COR-L47 (cell line): ENCODE data around the gene XXYLT1.
"Not testable (repeated sequence)": the region's sequence is repeated elsewhere in the genome, so short reads cannot be mapped to it uniquely, and the experiment has no call there.

Experiments
- DNase-seq: peaks from one replicate; lab custom pipeline; 2025; lab: John Stamatoyannopoulos, UW

XXYLT1 gene

GRCh38 chr3:195096484-195097330 lies 174.3 kb downstream of the XXYLT1 start:
- no peak for DNase-seq

GRCh38 chr3:195096053-195096452 lies 174.9 kb downstream of the XXYLT1 start:
- DNase-seq = no peak

DNA sequence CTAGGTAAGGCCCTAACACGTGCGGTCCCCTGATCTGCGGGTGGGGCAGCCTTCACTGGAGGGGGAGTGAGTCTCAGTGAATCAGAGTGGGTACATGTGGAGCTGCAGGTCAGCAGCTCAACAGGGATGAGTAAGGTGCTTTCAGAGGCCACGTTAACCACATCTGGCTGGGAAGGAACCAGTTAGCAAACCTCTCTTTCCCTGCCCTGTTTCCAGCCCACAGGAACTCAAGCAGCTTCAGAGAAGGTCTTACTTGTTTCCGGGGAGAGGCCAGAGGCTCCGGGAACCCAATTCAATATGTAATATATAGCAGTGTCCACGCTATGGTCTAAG lies 175.3 kb downstream of the XXYLT1 start:
- no peak for DNase-seq

DNA sequence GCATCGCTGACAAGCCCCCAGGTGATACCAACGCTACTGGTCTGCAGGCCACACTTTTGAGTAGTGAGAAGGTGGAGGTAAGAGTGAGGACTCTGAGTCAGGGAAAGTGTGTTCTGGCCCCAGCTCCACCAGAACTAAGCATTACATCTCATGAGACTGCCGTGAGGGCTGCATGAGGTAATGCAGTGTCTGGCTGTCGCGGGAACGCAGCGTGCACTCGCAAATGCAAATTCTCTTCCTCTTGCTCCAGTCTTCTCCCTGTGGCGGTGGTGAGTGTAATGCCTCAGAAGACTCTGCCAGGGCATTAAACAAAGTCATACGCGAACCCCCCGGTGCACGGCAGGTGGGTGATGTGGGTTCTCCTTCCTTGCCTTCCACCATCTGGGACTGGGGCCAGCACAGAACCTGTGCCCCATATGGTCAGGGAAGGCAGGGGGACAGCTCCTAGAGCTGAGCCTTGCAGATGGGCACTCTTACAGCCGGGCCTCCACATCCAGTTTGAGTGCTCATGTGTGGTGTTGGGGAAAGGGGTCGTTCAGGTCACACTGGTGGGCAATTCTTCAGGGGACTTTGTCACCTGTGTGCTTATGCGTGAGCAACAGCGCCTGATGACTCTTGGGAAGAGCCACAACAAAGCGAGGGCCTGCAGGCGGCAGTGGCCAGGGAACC lies 175.8 kb downstream of the XXYLT1 start:
- no peak for DNase-seq

DNA sequence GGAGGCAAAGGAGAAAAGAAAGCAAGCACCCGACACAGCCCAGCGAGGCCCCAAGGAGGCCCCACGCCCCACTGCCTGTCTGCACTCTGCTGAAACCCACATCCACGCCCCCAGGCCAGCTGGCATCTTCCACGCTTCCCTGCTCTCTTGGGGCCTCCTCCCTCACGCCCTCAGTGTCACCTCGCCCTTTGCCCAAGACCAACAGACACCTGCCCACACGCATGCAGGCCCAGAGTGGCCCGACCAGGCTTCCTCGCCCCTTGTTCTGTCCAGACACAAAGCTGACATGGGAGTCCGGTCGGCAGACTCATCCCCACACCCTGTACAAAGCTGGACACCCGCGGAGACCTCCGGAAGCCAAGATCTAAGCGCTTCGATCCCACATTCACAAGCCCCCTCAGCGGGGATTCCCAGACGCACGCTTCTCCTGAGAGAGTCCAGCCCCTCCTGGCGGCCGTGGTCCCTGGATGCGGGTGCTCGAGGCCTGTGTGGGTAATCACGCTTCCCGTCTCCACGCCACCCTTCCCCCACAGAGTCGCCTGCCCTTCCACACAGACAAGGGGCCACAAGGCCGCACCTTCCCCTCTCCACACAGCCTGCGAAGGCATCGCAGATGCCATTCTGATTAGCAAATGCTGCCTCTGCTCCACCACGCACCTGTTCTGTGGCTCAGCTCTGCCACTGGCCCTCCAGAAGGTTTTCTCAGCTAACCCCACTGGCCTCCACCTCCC lies 176.6 kb downstream of the XXYLT1 start:
- DNase-seq = no peak

GRCh38 chr3:195093731-195094130 lies 177.2 kb downstream of the XXYLT1 start:
- DNase-seq = no peak

DNA sequence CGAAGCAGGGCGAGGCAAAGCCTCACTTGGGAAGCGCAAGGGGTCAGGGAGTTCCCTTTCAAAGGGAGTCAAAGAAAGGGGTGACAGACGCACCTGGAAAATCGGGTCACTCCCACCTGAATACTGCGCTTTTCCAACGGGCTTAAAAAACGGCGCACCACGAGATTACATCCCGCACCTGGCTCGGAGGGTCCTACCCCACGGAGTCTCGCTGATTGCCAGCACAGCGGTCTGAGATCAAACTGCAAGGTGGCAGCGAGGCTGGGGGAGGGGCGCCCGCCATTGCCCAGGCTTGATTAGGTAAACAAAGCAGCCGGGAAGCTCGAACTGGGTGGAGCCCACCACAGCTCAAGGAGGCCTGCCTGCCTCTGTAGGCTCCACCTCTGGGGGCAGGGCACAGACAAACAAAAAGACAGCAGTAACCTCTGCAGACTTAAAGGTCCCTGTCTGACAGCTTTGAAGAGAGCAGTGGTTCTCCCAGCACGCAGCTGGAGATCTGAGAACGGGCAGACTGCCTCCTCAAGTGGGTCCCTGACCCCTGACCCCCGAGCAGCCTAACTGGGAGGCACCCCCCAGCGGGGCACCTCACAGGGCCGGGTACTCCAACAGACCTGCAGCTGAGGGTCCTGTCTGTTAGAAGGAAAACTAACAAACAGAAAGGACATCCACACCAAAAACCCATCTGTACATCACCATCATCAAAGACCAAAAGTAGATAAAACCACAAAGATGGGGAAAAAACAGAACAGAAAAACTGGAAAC lies 182.9 kb downstream of the XXYLT1 start:
- not testable (repeated sequence) for DNase-seq

- DNase-seq = no peak
Measured at GRCh38 chr3:195087328-195087727, 183.6 kb downstream of the XXYLT1 start.

- DNase-seq = no peak
Measured at GRCh38 chr3:195086885-195087284, 184.1 kb downstream of the XXYLT1 start.

- DNase-seq = no peak
Measured at GRCh38 chr3:195086341-195086740, 184.6 kb downstream of the XXYLT1 start.

- no peak for DNase-seq
Measured at GRCh38 chr3:195085356-195086130, 185.4 kb downstream of the XXYLT1 start.

DNA sequence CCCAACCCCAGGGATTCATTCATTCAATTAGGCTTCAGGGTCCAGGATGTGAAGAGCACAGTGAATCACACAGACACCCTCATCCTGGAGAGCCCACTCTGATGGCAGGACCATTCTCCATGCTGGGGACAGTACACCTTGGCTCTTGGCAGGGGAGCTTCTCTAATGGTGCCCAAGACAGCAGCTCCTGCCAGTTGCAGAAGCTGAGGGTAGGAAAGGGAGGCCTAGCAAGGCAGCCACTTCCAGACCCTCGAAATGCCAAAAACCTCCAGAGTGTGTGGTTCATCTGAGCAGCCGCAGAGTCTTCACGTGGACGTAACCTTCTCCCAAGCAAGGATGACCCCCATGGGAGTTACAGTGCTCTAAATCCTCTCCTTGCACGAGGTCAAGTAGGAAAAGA lies 186.2 kb downstream of the XXYLT1 start:
- no peak for DNase-seq

DNA sequence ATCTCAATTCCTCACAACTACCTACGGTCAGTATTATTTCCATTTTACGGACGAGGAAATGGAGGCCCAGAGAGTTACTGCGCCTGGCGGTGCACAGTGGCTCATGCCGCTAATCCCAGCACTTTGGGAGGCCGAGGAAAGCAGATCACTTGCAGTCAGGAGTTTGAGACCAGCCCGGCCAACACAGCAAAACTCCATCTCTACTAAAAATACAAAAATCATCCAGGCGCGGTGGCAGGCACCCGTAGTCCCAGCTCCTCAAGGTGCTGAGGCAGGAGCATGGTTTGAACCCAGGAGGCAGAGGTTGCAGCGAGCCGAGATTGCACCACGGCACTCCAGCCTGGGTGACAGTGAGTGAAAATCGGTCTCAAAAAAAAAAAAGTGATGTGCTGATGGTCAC lies 187.3 kb downstream of the XXYLT1 start:
- no peak for DNase-seq

DNA sequence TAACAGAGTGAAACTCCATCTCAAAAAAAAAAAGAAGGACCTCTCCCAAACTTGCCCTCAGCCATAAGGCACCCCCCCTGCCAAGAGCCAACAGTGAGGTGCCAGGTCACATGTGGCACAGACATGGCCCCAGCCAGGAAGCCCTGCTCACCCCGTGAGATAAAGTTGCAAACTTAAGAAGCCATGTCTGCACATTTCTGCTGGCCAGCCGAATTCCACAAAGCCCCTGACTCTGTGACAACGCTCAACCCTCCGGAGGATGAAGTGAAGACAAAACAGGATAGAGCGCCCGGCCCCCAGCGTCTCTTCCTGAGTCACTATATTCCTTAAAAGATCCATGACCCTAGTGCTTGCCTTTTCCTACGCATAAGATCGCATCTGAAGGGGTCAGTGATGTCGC lies 188.1 kb downstream of the XXYLT1 start:
- DNase-seq = no peak

DNA sequence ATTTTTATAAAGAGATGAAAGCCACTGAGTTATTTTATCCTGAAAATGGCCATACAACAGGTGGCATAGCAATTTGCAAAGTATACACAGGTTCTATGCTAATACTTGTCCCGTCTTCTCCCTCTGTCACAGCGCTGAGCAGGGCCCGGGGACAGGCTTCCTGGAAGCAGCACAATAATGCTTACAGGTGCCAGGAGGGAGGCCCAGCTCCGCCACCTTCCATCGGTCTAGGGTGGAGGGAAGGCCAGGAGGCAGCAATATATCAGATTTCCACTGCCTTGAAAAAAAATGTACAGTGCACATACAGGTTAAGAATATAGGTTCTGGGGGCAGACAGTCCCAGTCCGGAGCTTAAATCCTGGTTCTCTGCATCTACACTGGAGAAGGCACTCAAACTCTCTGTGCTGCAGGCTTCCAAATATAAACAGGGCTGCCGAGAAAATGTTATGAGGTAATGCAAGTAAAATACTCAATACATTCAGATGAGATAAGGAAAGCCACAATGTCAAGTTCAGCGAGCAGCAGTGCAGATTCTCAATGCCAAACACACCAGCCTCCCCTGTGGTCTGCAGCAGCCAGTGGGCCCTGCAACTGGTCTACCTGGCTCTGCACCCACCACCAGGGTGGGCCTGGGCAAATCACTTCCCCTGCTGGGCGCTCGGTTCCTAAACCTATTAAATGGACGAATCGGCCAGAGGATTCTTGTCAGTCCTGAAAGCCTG lies 189.6 kb downstream of the XXYLT1 start:
- DNase-seq = no peak

- peak; percentile 86 for DNase-seq
Measured at GRCh38 chr3:195080571-195081151, 190.3 kb downstream of the XXYLT1 start.

DNA sequence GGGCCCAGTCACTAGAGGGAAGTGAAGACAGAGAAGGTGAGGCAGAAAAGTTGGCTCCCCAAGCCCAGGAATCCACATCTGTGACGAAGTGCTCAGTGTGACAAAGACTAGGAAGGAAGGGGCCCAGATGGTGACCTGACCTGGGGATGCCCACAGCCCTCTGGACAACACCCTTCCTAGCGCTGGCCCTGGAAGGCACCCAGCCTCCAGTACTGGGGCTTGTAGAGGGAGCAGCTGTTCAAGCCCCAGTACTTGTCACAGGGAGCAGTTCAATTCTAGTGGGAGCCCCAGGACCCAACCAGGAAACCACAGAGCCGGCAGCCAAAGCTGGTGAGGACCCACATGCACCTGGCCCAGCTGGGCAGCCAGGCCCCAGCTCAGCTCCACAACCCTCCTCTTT lies 190.8 kb downstream of the XXYLT1 start:
- no peak for DNase-seq

DNA sequence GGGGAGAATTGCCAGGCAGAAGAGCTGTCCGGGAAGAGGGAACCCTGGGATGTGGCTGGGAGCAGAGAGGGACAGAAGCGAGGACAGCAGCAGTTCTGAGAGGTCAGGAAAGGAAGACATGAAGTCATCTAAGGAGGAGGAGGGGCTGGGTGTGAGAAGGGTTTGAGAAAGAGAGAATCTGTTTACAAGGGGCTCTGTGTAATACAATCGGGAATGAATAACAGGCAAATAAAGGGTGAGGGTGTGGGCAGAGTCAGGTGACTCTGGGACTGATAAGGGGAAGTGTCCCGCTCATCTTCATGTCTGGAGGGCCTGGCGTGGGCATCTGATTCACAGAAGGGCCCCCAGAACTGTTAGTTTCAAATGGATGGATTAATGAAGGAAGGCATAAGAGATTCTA lies 191.3 kb downstream of the XXYLT1 start:
- no peak for DNase-seq

DNA sequence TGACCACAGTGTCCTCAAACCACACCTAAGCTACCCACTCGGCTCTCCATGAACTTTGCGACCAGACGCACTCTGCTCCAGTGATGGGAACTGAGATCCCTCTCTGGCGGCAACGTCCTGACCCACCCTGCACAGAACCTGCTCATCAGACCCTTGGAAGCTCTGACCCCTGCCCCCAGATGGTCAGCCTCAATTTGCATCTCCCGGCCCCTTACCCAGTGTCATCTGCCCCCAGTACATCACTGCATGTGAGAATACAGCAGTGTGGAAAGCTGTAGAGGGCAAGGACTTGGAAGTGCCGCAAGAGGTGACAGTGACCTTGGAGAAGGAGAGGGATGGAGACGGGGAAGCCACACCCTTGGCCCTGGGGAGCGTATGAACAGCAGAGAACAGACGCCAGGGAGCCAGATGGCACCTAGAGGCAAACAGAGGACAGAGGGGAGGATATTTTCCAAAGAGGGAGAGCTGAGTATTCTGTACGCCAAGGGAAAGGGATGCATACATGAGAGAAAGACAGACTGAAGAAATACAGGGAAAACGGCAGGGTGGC lies 192.0 kb downstream of the XXYLT1 start:
- no peak for DNase-seq
